Activated naive CD8-positive, alpha-beta T cell treated with anti-CD3 and anti-CD28 coated beads, Interleukin-2, amount 50 U/mL, for 24 hours (primary cell): ENCODE measurements around the gene DACH2.
"Not testable (repeated sequence)": the region's sequence is repeated elsewhere in the genome, so short reads cannot be mapped to it uniquely, and the experiment has no call there.

Experiments used
- ATAC-seq: fragments of 150-1000 bp; cut with Tn5 transposase; one replicate; pipeline ENCODE4 v1.10.0; 2021
- DNase-seq: peaks from one replicate; pipeline ENCODE4 v3.0.0; 2021
- H3K27ac Mint-ChIP-seq: one replicate; pipeline ENCODE4 v1.8.0; 2021; ENCODE audit warnings: mild to moderate bottlenecking, mixed read lengths
- H3K27me3 Mint-ChIP-seq: one replicate; pipeline ENCODE4 v1.8.0; 2021; ENCODE audit warnings: mixed read lengths
- H3K36me3 Mint-ChIP-seq: one replicate; pipeline ENCODE4 v1.8.0; 2021; ENCODE audit warnings: low read depth, mixed read lengths
- H3K4me1 Mint-ChIP-seq: one replicate; pipeline ENCODE4 v1.8.0; 2021; ENCODE audit warnings: mixed read lengths
- H3K4me3 Mint-ChIP-seq: one replicate; pipeline ENCODE4 v1.8.0; 2021; ENCODE audit warnings: mild to moderate bottlenecking, moderate library complexity, mixed read lengths
- H3K9me3 Mint-ChIP-seq: one replicate; pipeline ENCODE4 v1.8.0; 2021; ENCODE audit warnings: mixed read lengths

Gene DACH2

GRCh38 chrX:86148024-86148511, at the start of gene DACH2:
TSS of gene DACH2 (plus strand) at chrX:86148451.
- DNase-seq, result peak; percentile 31
- Mint-ChIP-seq H3K27ac (no peak within 1 kb of the TSS), H3K36me3 (no peaks in the 10 kb centered on the region), H3K9me3 (no peaks in the 10 kb centered on the region), H3K4me3 (peak within 1 kb of the TSS; percentile 71), H3K4me1 (peaks cover 2% of the 10 kb centered on the region), H3K27me3 (peaks cover 33% of the 10 kb centered on the region)
- ATAC-seq, result peak; percentile 83

- Mint-ChIP-seq H3K4me3 (no peak overlapping the region), H3K27me3 (no peaks in the 10 kb centered on the region), H3K36me3 (no peaks in the 10 kb centered on the region), H3K4me1 (no peaks in the 10 kb centered on the region), H3K27ac (no peak overlapping the region), H3K9me3 (no peaks in the 10 kb centered on the region)
- ATAC-seq (no peak), DNase-seq (no peak)
These were observed 45.9 kb upstream of the DACH2 start for GRCh38 chrX:86102341-86102740.

GRCh38 chrX:86103061-86103460, 45.2 kb upstream of the DACH2 start:
- Mint-ChIP-seq H3K36me3 (no peaks in the 10 kb centered on the region), H3K9me3 (no peaks in the 10 kb centered on the region)

DNA sequence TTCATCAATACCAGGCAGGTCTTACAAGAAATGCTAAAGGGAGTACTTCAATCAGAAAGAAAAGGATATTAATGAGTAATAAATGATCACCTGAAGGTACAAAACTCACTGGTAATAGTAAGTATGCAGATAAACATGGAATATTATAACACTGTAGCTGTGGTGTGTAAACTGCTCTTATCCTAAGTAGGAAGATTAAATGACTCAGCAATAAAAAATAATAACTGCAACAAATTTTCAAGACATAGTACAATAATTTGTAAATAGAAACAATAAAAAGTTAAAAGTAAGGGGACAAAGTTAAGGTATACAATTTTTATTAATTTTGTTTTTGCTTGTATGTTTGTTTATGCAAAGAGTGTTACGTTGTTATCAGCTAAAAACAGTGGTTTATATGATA, 43.7 kb upstream of the DACH2 start:
- H3K27ac Mint-ChIP-seq, result no peak overlapping the region
- no peak for ATAC-seq
- no peaks in the 10 kb centered on the region for H3K27me3 Mint-ChIP-seq
- H3K4me1 Mint-ChIP-seq, result no peaks in the 10 kb centered on the region
- no peak for DNase-seq
- no peaks in the 10 kb centered on the region for H3K36me3 Mint-ChIP-seq
- no peak overlapping the region for H3K4me3 Mint-ChIP-seq
- no peaks in the 10 kb centered on the region for H3K9me3 Mint-ChIP-seq

More at GRCh38 chrX:86103061-86103460, 45.2 kb upstream of the DACH2 start:
- no peak for ATAC-seq
- Mint-ChIP-seq H3K27me3 (no peaks in the 10 kb centered on the region), H3K27ac (no peak overlapping the region), H3K4me1 (no peaks in the 10 kb centered on the region), H3K4me3 (no peak overlapping the region)
- DNase-seq, result no peak

DNA sequence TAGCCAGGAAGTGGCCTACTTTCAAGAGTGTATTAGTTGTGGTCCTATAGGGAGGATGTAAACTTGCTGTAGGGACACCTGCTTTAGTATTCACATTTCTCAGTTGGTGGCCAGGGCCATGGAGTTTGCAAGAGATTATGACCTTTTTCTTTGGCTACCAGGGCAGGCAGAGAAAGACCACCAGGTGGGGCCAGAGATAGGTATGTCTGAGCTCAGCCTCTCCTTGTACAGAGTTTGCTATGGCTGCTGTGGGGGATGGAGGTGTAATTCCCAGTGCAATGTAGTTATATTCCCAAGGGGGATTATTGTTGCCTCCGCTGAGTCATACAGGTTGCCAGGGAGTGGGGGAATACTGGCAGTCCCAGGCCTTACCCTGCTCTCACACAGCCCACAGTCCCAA, 26.3 kb upstream of the DACH2 start:
- Mint-ChIP-seq H3K4me3 (no peak overlapping the region), H3K9me3 (peaks cover 15% of the 10 kb centered on the region), H3K27me3 (no peaks in the 10 kb centered on the region), H3K36me3 (no peaks in the 10 kb centered on the region), H3K27ac (no peak overlapping the region), H3K4me1 (no peaks in the 10 kb centered on the region)
- ATAC-seq (no peak), DNase-seq (no peak)

DNA sequence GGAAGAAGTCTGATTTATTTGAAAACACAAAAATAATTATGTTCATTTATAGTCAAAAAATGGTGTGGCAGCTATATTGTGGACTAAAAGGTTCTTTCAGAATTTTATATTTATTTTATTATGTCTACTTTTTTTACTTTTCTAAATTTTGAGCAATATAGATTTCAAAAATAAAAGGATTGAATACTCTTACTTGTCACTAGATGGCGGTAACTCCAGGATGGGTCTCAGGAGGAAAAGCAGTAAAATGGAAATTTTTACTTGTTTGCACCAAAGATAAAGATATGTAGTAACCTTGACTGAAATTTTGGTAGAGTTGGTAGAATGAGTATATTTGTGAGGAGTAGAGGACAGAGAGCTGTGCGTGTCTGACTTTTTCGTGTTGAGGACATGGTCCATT, 14.5 kb upstream of the DACH2 start:
- no peaks in the 10 kb centered on the region for H3K4me1 Mint-ChIP-seq
- H3K4me3 Mint-ChIP-seq, result no peak overlapping the region
- H3K36me3 Mint-ChIP-seq, result no peaks in the 10 kb centered on the region
- no peak overlapping the region for H3K27ac Mint-ChIP-seq
- no peak for ATAC-seq
- no peaks in the 10 kb centered on the region for H3K9me3 Mint-ChIP-seq
- DNase-seq, result no peak
- H3K27me3 Mint-ChIP-seq, result no peaks in the 10 kb centered on the region

DNA sequence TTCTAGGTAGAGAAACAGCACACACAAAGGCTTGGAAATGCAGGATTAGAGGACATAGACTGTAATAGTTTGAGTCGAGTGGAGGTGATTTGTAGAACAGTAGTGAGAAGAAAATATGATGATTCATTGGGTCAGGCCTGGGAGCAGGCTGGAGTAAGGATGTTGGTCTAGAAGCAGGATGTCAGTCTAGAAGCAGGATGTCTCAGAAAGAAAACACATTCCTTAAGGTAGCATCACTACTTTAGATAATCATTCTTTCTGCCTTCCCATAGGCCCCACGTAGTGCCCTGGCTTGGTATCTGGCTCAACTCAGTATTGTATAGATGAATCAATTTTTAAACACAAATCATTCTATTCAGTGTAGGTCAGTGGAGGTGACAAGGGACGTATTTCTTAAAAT, 11.2 kb upstream of the DACH2 start:
- H3K27ac Mint-ChIP-seq, result no peak overlapping the region
- H3K27me3 Mint-ChIP-seq, result no peaks in the 10 kb centered on the region
- H3K9me3 Mint-ChIP-seq, result no peaks in the 10 kb centered on the region
- no peak for ATAC-seq
- DNase-seq, result no peak
- no peak overlapping the region for H3K4me3 Mint-ChIP-seq
- H3K4me1 Mint-ChIP-seq, result no peaks in the 10 kb centered on the region
- no peaks in the 10 kb centered on the region for H3K36me3 Mint-ChIP-seq

- Mint-ChIP-seq H3K4me1 (no peaks in the 10 kb centered on the region), H3K27me3 (peaks cover 7% of the 10 kb centered on the region), H3K27ac (no peak overlapping the region), H3K36me3 (no peaks in the 10 kb centered on the region), H3K9me3 (no peaks in the 10 kb centered on the region), H3K4me3 (no peak overlapping the region)
- no peak for DNase-seq
- no peak for ATAC-seq
These were observed 6.5 kb upstream of the DACH2 start for GRCh38 chrX:86141786-86142185.

GRCh38 chrX:86146102-86146501, 2.1 kb upstream of the DACH2 start:
- H3K4me1 Mint-ChIP-seq, result peaks cover 2% of the 10 kb centered on the region
- ATAC-seq, result no peak
- H3K27me3 Mint-ChIP-seq, result peaks cover 36% of the 10 kb centered on the region
- no peaks in the 10 kb centered on the region for H3K9me3 Mint-ChIP-seq
- no peak overlapping the region for H3K4me3 Mint-ChIP-seq
- DNase-seq, result no peak
- no peaks in the 10 kb centered on the region for H3K36me3 Mint-ChIP-seq
- no peak overlapping the region for H3K27ac Mint-ChIP-seq

DNA sequence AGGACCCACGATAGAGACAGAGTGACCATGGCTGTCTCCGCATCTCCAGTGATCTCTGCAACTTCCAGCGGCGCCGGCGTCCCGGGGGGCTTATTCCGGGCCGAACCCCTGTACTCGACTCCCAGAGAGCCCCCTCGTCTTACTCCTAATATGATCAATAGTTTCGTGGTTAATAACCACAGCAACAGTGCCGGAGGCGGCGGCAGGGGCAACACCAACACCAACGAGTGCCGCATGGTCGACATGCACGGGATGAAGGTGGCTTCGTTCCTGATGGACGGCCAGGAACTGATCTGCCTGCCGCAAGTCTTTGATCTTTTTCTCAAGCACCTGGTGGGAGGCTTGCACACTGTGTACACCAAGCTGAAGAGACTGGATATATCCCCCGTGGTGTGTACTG, 343 bp downstream of the DACH2 start:
- Mint-ChIP-seq H3K27ac (no peak overlapping the region), H3K36me3 (no peaks in the 10 kb centered on the region), H3K9me3 (no peaks in the 10 kb centered on the region), H3K27me3 (peaks cover 33% of the 10 kb centered on the region), H3K4me1 (peaks cover 2% of the 10 kb centered on the region), H3K4me3 (peak overlapping the region; percentile 71)
- ATAC-seq (no peak), DNase-seq (no peak)

DNA sequence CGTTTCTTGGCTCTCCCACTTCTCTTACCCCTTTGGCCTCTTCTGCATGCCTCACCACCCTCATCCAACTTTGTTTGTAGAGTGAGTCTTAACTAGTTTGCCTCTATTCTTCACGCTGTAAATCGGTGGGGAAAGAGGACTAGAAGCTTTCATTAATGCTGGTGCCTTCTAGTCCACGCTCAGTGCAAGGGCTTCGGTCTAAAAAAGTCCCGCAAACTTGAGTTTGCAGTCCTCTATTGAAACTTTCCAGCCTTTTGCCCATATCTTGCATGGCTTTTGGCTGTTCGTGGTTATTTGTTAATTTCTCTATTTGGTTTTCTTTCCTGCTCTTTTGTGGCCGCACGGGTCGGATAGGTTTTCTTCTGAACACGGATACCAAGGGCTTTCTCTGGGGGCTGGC, 868 bp downstream of the DACH2 start:
- H3K27me3 Mint-ChIP-seq, result peaks cover 33% of the 10 kb centered on the region
- no peaks in the 10 kb centered on the region for H3K9me3 Mint-ChIP-seq
- no peak for DNase-seq
- ATAC-seq, result no peak
- no peak overlapping the region for H3K4me3 Mint-ChIP-seq
- no peaks in the 10 kb centered on the region for H3K36me3 Mint-ChIP-seq
- no peak overlapping the region for H3K27ac Mint-ChIP-seq
- H3K4me1 Mint-ChIP-seq, result peaks cover 2% of the 10 kb centered on the region

- H3K4me3 Mint-ChIP-seq, result no peak overlapping the region
- H3K9me3 Mint-ChIP-seq, result no peaks in the 10 kb centered on the region
- peaks cover 15% of the 10 kb centered on the region for H3K27me3 Mint-ChIP-seq
- no peak overlapping the region for H3K27ac Mint-ChIP-seq
- no peaks in the 10 kb centered on the region for H3K36me3 Mint-ChIP-seq
- no peaks in the 10 kb centered on the region for H3K4me1 Mint-ChIP-seq
- ATAC-seq (no peak), DNase-seq (no peak)
These were observed 6.3 kb downstream of the DACH2 start for GRCh38 chrX:86154553-86154952.

- ATAC-seq (no peak), DNase-seq (no peak)
- no peaks in the 10 kb centered on the region for H3K9me3 Mint-ChIP-seq
- no peaks in the 10 kb centered on the region for H3K4me1 Mint-ChIP-seq
- H3K36me3 Mint-ChIP-seq, result no peaks in the 10 kb centered on the region
- no peak overlapping the region for H3K27ac Mint-ChIP-seq
- no peak overlapping the region for H3K4me3 Mint-ChIP-seq
- H3K27me3 Mint-ChIP-seq, result peaks cover 2% of the 10 kb centered on the region
These were observed 23.1 kb downstream of the DACH2 start for GRCh38 chrX:86171366-86171765.

DNA sequence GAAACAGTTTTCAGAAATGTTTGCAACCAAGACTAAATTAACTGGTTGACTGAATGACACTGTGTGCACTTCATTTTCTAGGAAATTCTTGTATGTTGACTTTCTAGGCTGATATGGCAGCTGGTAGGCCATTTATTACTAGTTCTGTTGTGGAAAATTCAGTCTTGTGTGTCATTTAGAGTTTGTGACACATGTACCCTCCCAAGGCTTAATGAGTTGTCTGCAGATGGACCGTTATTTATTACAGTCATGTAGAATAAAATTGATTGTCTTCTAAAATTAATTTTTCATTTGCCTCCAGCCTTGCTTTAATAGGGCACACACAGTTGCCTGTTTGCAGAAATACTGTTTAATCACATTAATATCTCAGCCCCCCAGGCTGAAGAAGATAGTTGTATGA, 30.7 kb downstream of the DACH2 start:
- ATAC-seq (no peak), DNase-seq (no peak)
- Mint-ChIP-seq H3K4me3 (no peak overlapping the region), H3K4me1 (no peaks in the 10 kb centered on the region), H3K36me3 (no peaks in the 10 kb centered on the region), H3K9me3 (no peaks in the 10 kb centered on the region), H3K27ac (no peak overlapping the region), H3K27me3 (no peaks in the 10 kb centered on the region)

DNA sequence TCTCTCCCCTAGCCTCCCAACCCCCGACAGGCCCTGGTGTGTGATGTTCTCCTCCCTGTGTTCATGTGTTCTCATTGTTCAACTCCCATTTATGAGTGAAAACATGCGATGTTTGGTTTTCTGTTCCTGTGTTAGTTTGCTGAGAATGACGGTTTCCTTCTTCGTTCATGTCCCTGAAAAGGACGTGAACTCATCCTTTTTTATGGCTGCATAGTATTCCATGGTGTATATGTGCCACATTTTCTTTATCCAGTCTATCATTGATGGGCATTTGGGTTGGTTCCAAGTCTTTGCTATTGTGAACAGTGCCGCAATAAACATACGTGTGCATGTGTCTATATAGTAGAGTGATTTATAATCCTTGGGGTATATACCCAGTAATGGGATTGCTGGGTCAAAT, 33.1 kb downstream of the DACH2 start:
- ATAC-seq, result not testable (repeated sequence)

DNA sequence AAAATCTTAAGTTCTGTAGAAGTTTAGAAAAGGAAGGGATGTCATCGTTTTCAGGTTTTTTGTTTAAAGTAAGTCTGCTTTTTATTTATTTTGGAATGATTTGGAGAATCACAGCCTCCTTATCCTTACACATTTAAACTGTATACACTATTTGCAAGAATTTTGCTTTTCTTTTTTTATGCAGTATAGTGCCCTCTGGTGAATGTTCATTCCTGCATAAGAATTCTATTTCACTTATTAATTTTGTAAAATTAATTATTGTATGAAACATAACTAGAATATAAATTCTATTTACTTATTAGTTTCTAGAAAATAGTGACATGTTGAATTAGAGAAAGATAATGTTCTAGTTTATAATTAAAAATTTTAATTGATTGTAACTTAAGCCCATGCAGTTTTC, 44.6 kb downstream of the DACH2 start:
- Mint-ChIP-seq H3K4me1 (no peaks in the 10 kb centered on the region), H3K4me3 (no peak overlapping the region), H3K9me3 (peaks cover 3% of the 10 kb centered on the region), H3K27me3 (no peaks in the 10 kb centered on the region), H3K27ac (no peak overlapping the region), H3K36me3 (no peaks in the 10 kb centered on the region)
- ATAC-seq, result no peak
- no peak for DNase-seq

More for the DNA sequence above, 33.1 kb downstream of the DACH2 start:
- not testable (repeated sequence) for H3K27me3 Mint-ChIP-seq, H3K4me3 Mint-ChIP-seq, H3K27ac Mint-ChIP-seq, H3K4me1 Mint-ChIP-seq, H3K36me3 Mint-ChIP-seq, DNase-seq, H3K9me3 Mint-ChIP-seq
